NB4 (cell line): ENCODE measurements around the gene AHDC1.

ENCODE experiments used
- DNase-seq: peaks from one replicate; pipeline ENCODE4 v3.0.0; 2010; ENCODE audit warnings: low read depth
- H3K4me3 ChIP-seq: one replicate; pipeline ENCODE4 v1.5.1; 2011; ENCODE audit warnings: mild to moderate bottlenecking, low read depth, low read length, moderate library complexity
- CTCF ChIP-seq: IDR thresholded peaks from one replicate; pipeline ENCODE4 v1.5.1; 2012; ENCODE audit warnings: low read depth, low read length
- MAX ChIP-seq: IDR thresholded peaks from 2 replicates; pipeline ENCODE4 v1.6.1; 2011; ENCODE audit warnings: low read depth, low read length
- MYC ChIP-seq: IDR thresholded peaks from 2 replicates; pipeline ENCODE4 v1.6.1; 2011; ENCODE audit warnings: low read depth, low read length
- POLR2A ChIP-seq: IDR thresholded peaks from 2 replicates; pipeline ENCODE4 v1.6.1; 2011; ENCODE audit warnings: mild to moderate bottlenecking; ENCODE audit not compliant: insufficient read length; ENCODE audit errors: extremely low read depth

The AHDC1 gene

GRCh38 chr1:27562021-27562420 lies 41.9 kb downstream of the AHDC1 start:
- no peak for TF ChIP-seq CTCF

GRCh38 chr1:27561124-27561899 lies 42.6 kb downstream of the AHDC1 start:
- no peak for DNase-seq
- TF ChIP-seq MAX (no peak), MYC (no peak), POLR2A (no peak), CTCF (no peak)
- no peak overlapping the region for H3K4me3 ChIP-seq

More at GRCh38 chr1:27562021-27562420, 41.9 kb downstream of the AHDC1 start:
- no peak overlapping the region for H3K4me3 ChIP-seq
- DNase-seq: no peak

- no peak for TF ChIP-seq MAX
- TF ChIP-seq MYC: no peak
- no peak for TF ChIP-seq CTCF
- TF ChIP-seq POLR2A: no peak
- H3K4me3 ChIP-seq: no peak overlapping the region
- no peak for DNase-seq
Observed at GRCh38 chr1:27560268-27561123, 43.4 kb downstream of the AHDC1 start.

- no peak overlapping the region for H3K4me3 ChIP-seq
- TF ChIP-seq MAX: no peak
- no peak for TF ChIP-seq POLR2A
- no peak for TF ChIP-seq CTCF
- TF ChIP-seq MYC: no peak
- DNase-seq: no peak
Observed at GRCh38 chr1:27559466-27560030, 44.4 kb downstream of the AHDC1 start.

- H3K4me3 ChIP-seq: no peak overlapping the region
- TF ChIP-seq CTCF: no peak
- no peak for TF ChIP-seq MYC
- no peak for TF ChIP-seq POLR2A
- no peak for TF ChIP-seq MAX
- DNase-seq: no peak
Observed at GRCh38 chr1:27557596-27558340, 46.2 kb downstream of the AHDC1 start.
